GM12875 (cell line): ENCODE data around the gene SNX11.

Source experiments
- H3K4me3 ChIP-seq: one replicate; pipeline ENCODE4 v1.5.1; 2011; ENCODE audit warnings: low read depth, low read length, control low read depth
- CTCF ChIP-seq: IDR thresholded peaks from 2 replicates; pipeline ENCODE4 v1.5.1; 2011; ENCODE audit warnings: low read depth, mild to moderate bottlenecking, control low read depth, inconsistent platforms, low read length, moderate library complexity, borderline replicate concordance; ENCODE audit not compliant: insufficient read depth

The SNX11 gene

GRCh38 chr17:48110761-48111160, 3.2 kb downstream of the SNX11 start:
- H3K4me3 ChIP-seq, result peak overlapping the region; percentile 26
- no peak for TF ChIP-seq CTCF

- peak overlapping the region; percentile 46 for H3K4me3 ChIP-seq
- no peak for TF ChIP-seq CTCF
Measured at GRCh38 chr17:48111937-48112241, 4.3 kb downstream of the SNX11 start.

GRCh38 chr17:48113201-48113676, 5.7 kb downstream of the SNX11 start:
- TF ChIP-seq CTCF, result no peak
- H3K4me3 ChIP-seq, result peak overlapping the region; percentile 61

- no peak overlapping the region for H3K4me3 ChIP-seq
- TF ChIP-seq CTCF, result no peak
Measured at GRCh38 chr17:48121923-48122664, 14.5 kb downstream of the SNX11 start.

- no peak overlapping the region for H3K4me3 ChIP-seq
Measured at GRCh38 chr17:48122665-48123045, 15.1 kb downstream of the SNX11 start.

GRCh38 chr17:48123111-48123510, 15.5 kb downstream of the SNX11 start:
- no peak for TF ChIP-seq CTCF
- no peak overlapping the region for H3K4me3 ChIP-seq

More at GRCh38 chr17:48122665-48123045, 15.1 kb downstream of the SNX11 start:
- no peak for TF ChIP-seq CTCF

GRCh38 chr17:48123776-48124388, 16.3 kb downstream of the SNX11 start:
- no peak overlapping the region for H3K4me3 ChIP-seq
- TF ChIP-seq CTCF, result no peak
